Adrenal gland (tissue), 5 donors: ENCODE measurements around the gene RGS14.

Source experiments
- CTCF ChIP-seq, 6 experiments: fragments of 450-650 bp in 4 of 6; fragments of 200-600 bp in 2 of 6; sonication (generic) in 1 of 6; IDR thresholded peaks; 1 replicate in 5 of 6; 2 replicates in 1 of 6; pipeline versions ENCODE4 v1.5.1 to v1.8.0; 2016 to 2021; ENCODE audit warnings: antibody characterized with exemption in 6 of 6, mild to moderate bottlenecking in 2 of 6, moderate library complexity in 1 of 6
- POLR2A ChIP-seq, 2 donors: fragments of 450-650 bp; IDR thresholded peaks; one replicate each; pipeline ENCODE4 v1.6.1; 2017; ENCODE audit warnings: antibody characterized with exemption in 2 of 2, mild to moderate bottlenecking in 2 of 2, moderate library complexity in 1 of 2
- donor health status: DM: no; HTN: no; CAD: no.

GRCh38 chr5:177332031-177332895, 25.5 kb upstream of the RGS14 start:
- TF ChIP-seq POLR2A (IDR thresholded peaks at IDR 0.05) (no peak), CTCF (IDR thresholded peaks at IDR 0.05) (no peak)
